ENCODE data around the gene DUSP18.
"Not testable (repeated sequence)": the region's sequence is repeated elsewhere in the genome, so short reads cannot be mapped to it uniquely, and the experiment has no call there.

The DUSP18 gene

GRCh38 chr22:30636226-30637077 lies 31.2 kb downstream of the DUSP18 start:
- in situ Hi-C loops (cut with MboI; ENCODE audit: low pct_unique_long_range_greater_than_20kb, low sequenced_read_pairs, unreplicated experiment): loop anchor here (5.0 to 25.0 kb wide), 2 partner anchors 121 to 251 kb away; no protein-coding TSS in a partner anchor
- no peak for TF ChIP-seq CTCF (IDR thresholded peaks at IDR 0.05; ENCODE audit: extremely low read depth, insufficient read depth, missing control alignments)
- DNase-seq (ENCODE audit: low spot score): no peak

GRCh38 chr22:30635273-30636225 lies 32.1 kb downstream of the DUSP18 start, which contains the start of gene SLC35E4:
SLC35E4 (plus strand) TSS chr22:30635781; CDS start chr22:30636451, 670 bp downstream.
- in situ Hi-C loops (cut with MboI; ENCODE audit: low pct_unique_long_range_greater_than_20kb, low sequenced_read_pairs, unreplicated experiment): loop anchor here (5.0 to 25.0 kb wide), 2 partner anchors 122 to 252 kb away; no protein-coding TSS in a partner anchor
- DNase-seq (ENCODE audit: low spot score): peak; percentile 98
- TF ChIP-seq CTCF (IDR thresholded peaks at IDR 0.05; ENCODE audit: extremely low read depth, insufficient read depth, missing control alignments): peak; percentile 20

GRCh38 chr22:30634471-30635233 lies 33.0 kb downstream of the DUSP18 start:
- peak; percentile 96 for DNase-seq (ENCODE audit: low spot score)
- peak; percentile 89 for TF ChIP-seq CTCF (IDR thresholded peaks at IDR 0.05; ENCODE audit: extremely low read depth, insufficient read depth, missing control alignments)
- in situ Hi-C loops (cut with MboI; ENCODE audit: low pct_unique_long_range_greater_than_20kb, low sequenced_read_pairs, unreplicated experiment): loop anchor here (5.0 to 25.0 kb wide), 2 partner anchors 123 to 253 kb away; no protein-coding TSS in a partner anchor

GRCh38 chr22:30631469-30631868 lies 36.2 kb downstream of the DUSP18 start:
- not testable (repeated sequence) for DNase-seq (ENCODE audit: low spot score)
- in situ Hi-C loops (cut with MboI; ENCODE audit: low pct_unique_long_range_greater_than_20kb, low sequenced_read_pairs, unreplicated experiment): loop anchor here (25.0 kb wide), 1 partner anchor 256 kb away; no protein-coding TSS in a partner anchor

- DNase-seq (ENCODE audit: low spot score): no peak
- in situ Hi-C loops (cut with MboI; ENCODE audit: low pct_unique_long_range_greater_than_20kb, low sequenced_read_pairs, unreplicated experiment): loop anchor here (25.0 kb wide), 1 partner anchor 259 kb away; no protein-coding TSS in a partner anchor
- no peak for TF ChIP-seq CTCF (IDR thresholded peaks at IDR 0.05; ENCODE audit: extremely low read depth, insufficient read depth, missing control alignments)
These were observed 39.2 kb downstream of the DUSP18 start for GRCh38 chr22:30628491-30628890.

- no peak for TF ChIP-seq CTCF (IDR thresholded peaks at IDR 0.05; ENCODE audit: extremely low read depth, insufficient read depth, missing control alignments)
- in situ Hi-C loops (cut with MboI; ENCODE audit: low pct_unique_long_range_greater_than_20kb, low sequenced_read_pairs, unreplicated experiment): loop anchor here (25.0 kb wide), 1 partner anchor 260 kb away; no protein-coding TSS in a partner anchor
These were observed 40.2 kb downstream of the DUSP18 start for GRCh38 chr22:30627471-30627870.

More at GRCh38 chr22:30627471-30627870, 40.2 kb downstream of the DUSP18 start:
- DNase-seq (ENCODE audit: low spot score): no peak
